Subcutaneous abdominal adipose tissue (tissue), 5 donors: ENCODE measurements around the gene NHLRC2.
"Not testable (repeated sequence)": the region's sequence is repeated elsewhere in the genome, so short reads cannot be mapped to it uniquely, and the experiment has no call there.

ENCODE experiments used
- H3K27ac ChIP-seq: one replicate; pipeline ENCODE4 v1.7.0; 2013; ENCODE audit warnings: low read depth, mild to moderate bottlenecking, inconsistent platforms, low read length, moderate library complexity
- H3K27me3 ChIP-seq, 5 donors: one replicate each; pipeline ENCODE4 v1.7.0; 2013; ENCODE audit warnings: low read length in 5 of 5, inconsistent platforms in 1 of 5; ENCODE audit not compliant: control insufficient read depth in 5 of 5, insufficient read depth in 4 of 5
- H3K36me3 ChIP-seq, 5 donors: one replicate each; pipeline ENCODE4 v1.7.0; 2013; ENCODE audit warnings: low read length in 5 of 5; ENCODE audit not compliant: control insufficient read depth in 5 of 5, insufficient read depth in 5 of 5
- H3K4me1 ChIP-seq, 5 donors: one replicate each; pipeline ENCODE4 v1.7.0; 2013; ENCODE audit warnings: low read length in 5 of 5, mild to moderate bottlenecking in 3 of 5, moderate library complexity in 1 of 5; ENCODE audit not compliant: control insufficient read depth in 5 of 5, insufficient read depth in 5 of 5
- H3K4me3 ChIP-seq, 5 donors: one replicate each; pipeline ENCODE4 v1.7.0; 2013; ENCODE audit warnings: low read length in 5 of 5, low read depth in 1 of 5
- H3K9ac ChIP-seq, 5 donors: one replicate each; pipeline ENCODE4 v1.7.0; 2013; ENCODE audit warnings: low read length in 5 of 5, mild to moderate bottlenecking in 4 of 5, moderate library complexity in 3 of 5
- H3K9me3 ChIP-seq, 5 donors: one replicate each; pipeline ENCODE4 v1.7.0; 2013; ENCODE audit warnings: low read length in 5 of 5; ENCODE audit not compliant: control insufficient read depth in 5 of 5
- donor health status: healthy.
- donor health status: healthy.
- donor health status: healthy.
- donor health status: healthy.
- donor health status: healthy.

The NHLRC2 gene

DNA sequence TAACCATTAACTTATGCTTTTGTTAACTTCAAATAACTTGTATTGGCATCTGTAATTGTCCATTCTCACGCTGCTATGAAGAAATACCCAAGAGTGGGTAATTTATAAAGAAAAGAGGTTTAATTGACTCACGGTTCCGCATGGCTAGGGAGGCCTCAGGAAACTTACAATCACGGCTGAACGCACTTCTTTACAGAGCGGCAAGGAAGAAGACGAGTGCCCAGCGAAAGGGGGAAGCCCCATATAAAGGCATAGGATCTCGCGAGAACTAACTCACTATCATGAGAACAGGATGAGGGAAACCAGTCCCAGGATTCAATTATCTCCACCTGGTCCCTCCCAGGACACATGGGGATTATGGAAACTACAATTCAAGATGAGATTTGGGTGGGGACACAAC is 25.9 kb upstream of the NHLRC2 start:
- H3K4me3 ChIP-seq, H3K4me1 ChIP-seq, H3K27ac ChIP-seq, H3K27me3 ChIP-seq, H3K9ac ChIP-seq, H3K9me3 ChIP-seq, H3K36me3 ChIP-seq: not testable (repeated sequence)

DNA sequence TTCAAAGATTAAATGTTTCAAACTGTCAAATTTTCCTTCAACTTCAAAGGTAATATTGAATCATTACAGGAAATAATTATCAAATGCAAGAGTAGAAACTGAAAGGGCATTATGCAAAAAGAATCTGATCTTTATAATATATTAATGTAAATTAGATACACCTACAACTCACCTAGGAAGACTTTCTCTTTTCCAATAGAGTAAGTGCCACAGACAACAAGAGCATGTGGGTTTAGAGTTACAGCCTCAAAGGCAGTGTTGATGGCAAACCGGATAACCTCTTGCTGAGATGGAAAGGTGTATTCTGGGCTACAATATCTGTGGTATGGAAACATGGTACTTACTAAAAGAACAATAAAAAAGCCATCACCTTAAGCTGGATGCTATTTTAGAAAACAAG is 12.3 kb upstream of the NHLRC2 start:
- no peaks in the 10 kb centered on the region for H3K4me1 ChIP-seq
- H3K9me3 ChIP-seq = no peaks in the 10 kb centered on the region
- H3K27ac ChIP-seq = no peak overlapping the region
- H3K27me3 ChIP-seq = no peaks in the 10 kb centered on the region
- peaks cover 2 to 27% (median 7%) of the 10 kb centered on the region in 5 donors for H3K36me3 ChIP-seq
- no peak overlapping the region for H3K4me3 ChIP-seq
- no peak overlapping the region for H3K9ac ChIP-seq

DNA sequence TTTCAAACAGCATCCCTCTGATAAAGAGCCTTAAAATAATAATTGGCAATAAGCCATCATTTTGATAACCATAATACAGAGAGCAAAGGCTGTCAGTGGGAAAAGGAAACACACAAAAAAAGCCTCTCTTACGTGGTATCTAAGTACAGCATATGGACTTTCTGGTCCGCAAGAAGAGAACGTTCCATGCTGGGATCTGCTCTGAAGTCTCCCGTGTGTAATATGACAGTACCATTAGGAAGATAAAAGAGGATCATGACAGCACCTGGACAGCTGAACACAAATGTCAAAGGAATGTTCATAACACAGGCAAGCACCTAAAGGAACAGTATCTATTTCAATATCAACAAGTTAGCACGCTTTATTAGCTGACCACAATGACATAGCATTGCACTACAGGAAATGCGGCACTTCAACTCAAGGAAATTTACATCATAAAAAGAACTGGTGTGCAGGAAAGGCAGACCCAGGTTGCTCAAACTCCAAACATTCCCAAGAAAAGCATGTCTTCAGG is 10.4 kb upstream of the NHLRC2 start:
- H3K27ac ChIP-seq = no peak overlapping the region

DNA sequence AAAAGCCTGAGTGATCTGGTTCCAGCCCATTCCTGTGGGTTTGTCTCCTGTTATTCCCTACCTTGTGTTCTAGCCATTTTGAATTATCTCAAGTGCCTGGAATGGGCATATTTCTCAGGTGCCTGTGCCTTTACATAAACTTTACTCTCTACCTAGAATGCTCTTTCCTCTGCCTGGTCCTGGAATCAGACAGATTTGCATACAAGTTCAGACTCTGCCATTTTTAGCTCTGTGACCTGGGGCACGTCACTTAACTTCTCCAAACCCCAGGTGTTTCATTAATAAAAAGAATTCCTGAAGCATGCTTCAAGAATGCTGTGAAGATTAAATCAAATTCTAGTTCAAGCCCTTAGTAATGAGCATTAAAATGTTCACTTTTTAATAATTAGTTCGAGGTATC is 8.4 kb upstream of the NHLRC2 start:
- Histone ChIP-seq H3K36me3 (peaks cover 2 to 24% (median 6%) of the 10 kb centered on the region in 5 donors), H3K27me3 (no peaks in the 10 kb centered on the region), H3K4me1 (no peaks in the 10 kb centered on the region), H3K9me3 (no peaks in the 10 kb centered on the region), H3K27ac (no peak overlapping the region), H3K4me3 (no peak overlapping the region), H3K9ac (no peak overlapping the region)

More for the DNA sequence above, 10.4 kb upstream of the NHLRC2 start:
- Histone ChIP-seq H3K9me3 (no peaks in the 10 kb centered on the region), H3K9ac (no peak overlapping the region), H3K4me1 (no peaks in the 10 kb centered on the region), H3K4me3 (no peak overlapping the region), H3K27me3 (no peaks in the 10 kb centered on the region), H3K36me3 (peaks cover 2 to 25% (median 7%) of the 10 kb centered on the region in 5 donors)

DNA sequence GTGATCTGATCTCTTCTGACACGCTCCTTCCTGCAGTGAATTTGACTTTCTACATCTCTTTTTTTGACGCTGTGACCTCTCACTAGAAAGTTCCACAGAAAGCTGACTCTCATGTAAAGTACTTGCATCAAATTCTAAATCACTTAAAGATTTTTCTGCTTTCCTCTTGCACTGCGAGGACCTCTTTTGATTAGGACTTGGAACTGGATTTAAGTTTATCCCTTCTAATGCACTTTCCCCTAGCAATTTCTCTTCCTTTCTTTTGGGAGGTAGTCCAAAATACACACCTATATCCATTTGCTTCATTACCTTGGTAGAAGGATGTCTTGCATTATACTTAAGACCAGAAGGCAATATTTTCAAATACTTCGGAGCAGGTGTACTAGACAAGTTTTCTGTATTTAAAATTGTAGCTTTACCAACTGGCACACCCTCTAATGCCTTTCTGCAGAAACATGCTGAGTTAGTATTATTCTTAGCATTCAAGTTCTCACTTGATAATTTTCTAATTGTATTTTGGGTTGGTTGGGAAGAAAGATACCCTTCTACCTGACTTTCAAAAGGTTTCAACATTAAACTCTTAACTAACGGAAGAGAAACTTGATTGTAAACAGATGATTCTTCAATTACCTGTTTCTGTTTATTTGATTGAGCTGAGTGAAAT is 5.2 kb upstream of the NHLRC2 start:
- H3K4me1 ChIP-seq = peaks cover 0 to 9% (median 8%) of the 10 kb centered on the region in 5 donors
- no peak overlapping the region for H3K9ac ChIP-seq
- H3K27ac ChIP-seq = no peak overlapping the region
- H3K9me3 ChIP-seq = no peaks in the 10 kb centered on the region
- H3K27me3 ChIP-seq = no peaks in the 10 kb centered on the region
- peaks cover 0 to 16% (median 6%) of the 10 kb centered on the region in 5 donors for H3K36me3 ChIP-seq
- H3K4me3 ChIP-seq = no peak overlapping the region

DNA sequence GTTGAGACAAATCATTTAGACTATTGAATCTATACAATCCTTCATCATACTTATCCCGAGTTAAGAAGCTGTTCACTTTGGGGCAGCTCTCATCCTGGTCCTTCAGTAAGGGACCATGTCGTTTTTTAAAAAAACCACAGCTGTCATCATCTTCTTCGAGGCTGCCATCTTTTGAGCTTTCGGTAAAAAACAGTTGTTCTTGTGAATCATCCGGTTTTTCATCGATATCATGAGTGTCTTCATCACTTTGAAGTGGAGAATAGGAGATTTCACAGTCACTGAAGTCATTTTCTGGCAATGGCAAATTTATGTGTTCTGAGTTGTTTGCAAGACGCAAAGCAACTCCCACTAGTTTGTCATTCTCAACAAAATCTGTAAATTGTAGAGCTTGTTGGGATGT is 4.5 kb upstream of the NHLRC2 start:
- H3K27me3 ChIP-seq = no peaks in the 10 kb centered on the region
- H3K36me3 ChIP-seq = peaks cover 0 to 14% (median 6%) of the 10 kb centered on the region in 5 donors
- no peaks in the 10 kb centered on the region for H3K9me3 ChIP-seq
- H3K9ac ChIP-seq = no peak overlapping the region
- H3K27ac ChIP-seq = no peak overlapping the region
- peaks cover 0 to 9% (median 8%) of the 10 kb centered on the region in 5 donors for H3K4me1 ChIP-seq
- no peak overlapping the region for H3K4me3 ChIP-seq

DNA sequence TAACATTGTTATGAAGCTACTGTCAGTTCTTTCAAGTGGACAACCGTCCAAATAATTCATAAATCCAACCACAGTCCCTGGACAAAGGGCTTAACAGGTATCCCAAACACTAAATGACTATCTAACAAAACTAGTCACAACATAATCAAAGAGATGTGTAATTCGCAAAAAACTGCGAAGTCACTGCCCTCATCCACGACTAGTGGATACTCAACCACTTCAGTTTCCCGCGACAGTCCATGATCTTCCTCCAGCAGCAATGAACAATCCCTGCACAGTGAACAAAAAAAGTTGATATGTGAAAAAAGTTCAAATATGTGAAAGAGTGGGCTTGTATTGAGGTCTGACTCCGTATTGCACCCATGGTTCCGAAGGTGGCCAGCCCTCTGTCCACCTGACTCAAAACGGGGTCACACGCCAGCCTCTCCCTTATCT is 866 bp upstream of the NHLRC2 start:
- peak overlapping the region; percentile 94 for H3K27ac ChIP-seq
- peaks cover 5 to 39% (median 32%) of the 10 kb centered on the region in 5 donors for H3K4me1 ChIP-seq
- peaks cover 1 to 8% (median 2%) of the 10 kb centered on the region in 5 donors for H3K36me3 ChIP-seq
- H3K9ac ChIP-seq = peak overlapping the region in 4 of 5 donors; percentile 92 to 98 (median 96)
- H3K27me3 ChIP-seq = no peaks in the 10 kb centered on the region
- no peaks in the 10 kb centered on the region for H3K9me3 ChIP-seq
- peak overlapping the region; percentile 94 to 95 (median 95) for H3K4me3 ChIP-seq

DNA sequence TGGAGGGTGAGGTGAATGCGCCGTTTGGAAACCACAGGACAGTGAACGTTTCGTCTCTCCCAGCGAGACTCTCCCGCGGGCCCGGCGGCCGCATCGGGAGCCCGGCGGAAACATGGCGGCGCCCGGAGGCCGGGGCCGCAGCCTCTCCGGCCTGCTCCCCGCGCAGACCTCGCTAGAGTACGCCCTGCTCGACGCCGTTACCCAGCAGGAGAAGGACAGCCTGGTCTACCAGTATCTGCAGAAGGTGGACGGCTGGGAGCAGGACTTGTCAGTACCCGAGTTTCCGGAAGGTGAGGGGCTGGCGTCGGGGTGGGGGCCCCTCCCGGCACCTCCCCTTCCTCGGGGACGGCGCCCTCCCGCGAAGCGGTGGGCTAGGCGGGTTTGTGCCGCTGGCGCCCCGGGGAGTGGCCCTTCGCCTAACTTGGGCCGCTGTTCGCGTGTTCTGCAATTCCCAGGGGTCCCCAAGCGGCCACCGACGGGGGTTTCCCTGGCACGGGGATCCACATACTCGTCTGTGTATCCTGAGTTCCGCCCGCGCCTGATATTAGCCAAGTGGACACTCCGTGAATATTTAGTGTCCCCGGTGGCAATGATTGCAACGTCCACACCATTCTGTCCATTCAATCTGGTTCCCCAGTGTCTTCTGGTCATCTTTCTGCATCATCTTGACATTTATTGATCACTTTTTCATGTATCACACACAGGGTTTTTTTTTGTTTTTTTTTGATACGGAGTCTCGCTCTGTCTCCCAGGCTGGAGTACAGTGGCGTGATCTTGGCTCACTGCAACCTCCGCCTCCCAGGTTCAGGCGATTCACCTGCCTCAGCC is 514 bp downstream of the NHLRC2 start:
- no peaks in the 10 kb centered on the region for H3K9me3 ChIP-seq
- H3K4me1 ChIP-seq = peaks cover 5 to 39% (median 32%) of the 10 kb centered on the region in 5 donors
- peaks cover 6 to 16% (median 10%) of the 10 kb centered on the region in 5 donors for H3K36me3 ChIP-seq
- peak overlapping the region; percentile 94 to 95 (median 95) for H3K4me3 ChIP-seq
- peak overlapping the region; percentile 85 to 98 (median 96) for H3K9ac ChIP-seq
- no peaks in the 10 kb centered on the region for H3K27me3 ChIP-seq
- peak overlapping the region; percentile 94 for H3K27ac ChIP-seq

DNA sequence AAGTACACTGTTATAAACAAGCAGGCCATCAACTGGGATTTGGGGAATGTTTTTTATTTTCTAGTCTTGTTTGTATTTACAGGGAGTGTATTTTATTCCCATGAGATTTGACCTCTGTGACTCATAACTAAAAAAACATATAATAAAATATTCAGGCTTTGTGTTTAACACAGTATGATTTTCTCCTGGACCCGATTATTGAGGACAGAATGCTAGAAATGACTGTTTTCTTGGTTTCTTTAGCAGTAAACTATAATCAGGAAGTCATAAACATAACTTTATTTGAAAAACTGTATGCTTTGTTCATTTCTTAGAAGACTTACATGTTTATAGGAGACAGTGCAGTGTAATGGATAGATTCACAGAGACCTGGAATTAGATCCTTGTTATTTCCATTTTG is 2.1 kb downstream of the NHLRC2 start:
- Histone ChIP-seq H3K9ac (peak overlapping the region in 2 of 5 donors; percentile 96 to 97), H3K36me3 (peaks cover 20 to 31% (median 21%) of the 10 kb centered on the region in 5 donors), H3K4me3 (peak overlapping the region in 1 of 5 donors; percentile 95), H3K27ac (peak overlapping the region; percentile 94), H3K27me3 (no peaks in the 10 kb centered on the region), H3K4me1 (peaks cover 5 to 39% (median 32%) of the 10 kb centered on the region in 5 donors), H3K9me3 (no peaks in the 10 kb centered on the region)

DNA sequence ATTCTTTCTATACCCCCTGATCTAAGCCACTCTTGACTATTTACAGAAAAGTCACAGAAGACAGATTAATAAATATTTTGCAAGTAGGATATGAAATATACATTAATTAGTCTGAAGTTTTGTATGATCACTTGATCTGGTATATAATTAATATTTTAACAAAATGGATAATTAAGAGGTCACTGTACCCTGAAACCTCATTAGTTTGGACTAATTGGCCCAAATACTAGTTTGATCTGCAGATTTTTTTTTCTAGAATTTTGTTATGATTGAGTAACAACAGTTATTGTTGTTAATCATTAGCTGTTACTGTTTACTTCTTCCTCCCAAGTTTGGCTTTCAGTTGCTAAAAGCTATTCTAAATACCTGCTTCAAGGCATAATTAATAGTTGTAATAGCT is 2.7 kb downstream of the NHLRC2 start:
- Histone ChIP-seq H3K36me3 (peaks cover 20 to 31% (median 25%) of the 10 kb centered on the region in 5 donors), H3K4me3 (no peak overlapping the region), H3K27me3 (no peaks in the 10 kb centered on the region), H3K9me3 (no peaks in the 10 kb centered on the region), H3K27ac (no peak overlapping the region), H3K4me1 (peaks cover 5 to 38% (median 32%) of the 10 kb centered on the region in 5 donors), H3K9ac (peak overlapping the region in 2 of 5 donors; percentile 54 to 96)
